NCI-H2081 treated with DMSO at 0.1 percent for 48 hours (cell line): Measurements from ENCODE around the gene RMND5A.
A peak's percentile ranks its signal among the peaks of the same experiment; 100 is the strongest.
"Not testable (repeated sequence)": the region's sequence is repeated elsewhere in the genome, so short reads cannot be mapped to it uniquely, and the experiment has no call there.

Experiments used
- DNase-seq: peaks from one replicate; lab custom pipeline; 2025; lab: John Stamatoyannopoulos, UW

The RMND5A gene, protein sequence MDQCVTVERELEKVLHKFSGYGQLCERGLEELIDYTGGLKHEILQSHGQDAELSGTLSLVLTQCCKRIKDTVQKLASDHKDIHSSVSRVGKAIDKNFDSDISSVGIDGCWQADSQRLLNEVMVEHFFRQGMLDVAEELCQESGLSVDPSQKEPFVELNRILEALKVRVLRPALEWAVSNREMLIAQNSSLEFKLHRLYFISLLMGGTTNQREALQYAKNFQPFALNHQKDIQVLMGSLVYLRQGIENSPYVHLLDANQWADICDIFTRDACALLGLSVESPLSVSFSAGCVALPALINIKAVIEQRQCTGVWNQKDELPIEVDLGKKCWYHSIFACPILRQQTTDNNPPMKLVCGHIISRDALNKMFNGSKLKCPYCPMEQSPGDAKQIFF

DNA sequence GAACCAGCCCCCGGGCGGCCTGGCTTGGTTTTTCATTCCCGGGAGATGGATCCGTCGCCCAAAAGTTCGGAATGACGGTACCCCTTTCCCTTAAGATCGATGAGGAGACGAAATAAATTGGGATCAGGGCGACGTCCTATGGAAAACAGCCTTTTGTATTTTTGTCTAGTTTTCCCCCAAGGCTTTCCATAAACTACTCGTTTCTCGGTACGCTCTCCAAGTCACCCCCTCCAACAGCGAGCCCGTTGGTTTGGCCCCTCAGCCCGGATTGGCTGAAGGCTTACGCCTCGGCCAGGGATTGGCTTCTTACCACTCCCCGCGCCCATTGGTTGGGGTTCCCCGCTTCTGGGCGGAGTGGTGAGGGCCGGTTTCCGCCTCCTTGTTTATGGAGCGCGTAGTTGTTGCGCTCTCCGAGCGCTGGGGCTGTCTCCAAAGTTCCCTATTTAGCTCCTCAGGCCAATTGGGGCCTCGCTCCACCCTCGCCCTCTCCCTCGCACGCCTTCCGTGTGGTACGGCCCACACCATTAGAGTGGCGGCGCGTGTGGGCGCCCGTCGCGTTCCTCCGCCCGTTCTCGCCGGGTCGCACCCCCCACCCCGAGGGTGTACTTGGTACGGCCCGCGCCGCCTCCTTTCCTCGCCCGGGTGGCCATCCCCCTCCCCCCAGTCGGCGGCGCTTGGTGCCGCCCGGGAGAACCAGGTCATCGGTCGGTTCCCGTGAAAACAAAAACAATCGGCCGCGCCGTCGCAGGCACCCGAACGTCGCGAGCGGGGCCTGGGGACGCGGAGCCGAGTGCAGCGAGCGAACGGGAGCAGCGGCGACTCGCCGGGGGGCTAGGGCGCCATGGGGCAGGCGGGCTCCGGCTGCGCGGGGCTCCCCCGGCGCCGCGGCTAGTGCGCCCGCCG is at the start of gene RMND5A:
RMND5A (plus strand) TSS at position 655 of the 903 bp plus-strand sequence. CDS start 377 bp downstream, outside the sequence.
- not testable (repeated sequence) for DNase-seq

GRCh38 chr2:86671337-86671981 is 48.6 kb upstream of the RMND5A start:
- no peak for DNase-seq

DNA sequence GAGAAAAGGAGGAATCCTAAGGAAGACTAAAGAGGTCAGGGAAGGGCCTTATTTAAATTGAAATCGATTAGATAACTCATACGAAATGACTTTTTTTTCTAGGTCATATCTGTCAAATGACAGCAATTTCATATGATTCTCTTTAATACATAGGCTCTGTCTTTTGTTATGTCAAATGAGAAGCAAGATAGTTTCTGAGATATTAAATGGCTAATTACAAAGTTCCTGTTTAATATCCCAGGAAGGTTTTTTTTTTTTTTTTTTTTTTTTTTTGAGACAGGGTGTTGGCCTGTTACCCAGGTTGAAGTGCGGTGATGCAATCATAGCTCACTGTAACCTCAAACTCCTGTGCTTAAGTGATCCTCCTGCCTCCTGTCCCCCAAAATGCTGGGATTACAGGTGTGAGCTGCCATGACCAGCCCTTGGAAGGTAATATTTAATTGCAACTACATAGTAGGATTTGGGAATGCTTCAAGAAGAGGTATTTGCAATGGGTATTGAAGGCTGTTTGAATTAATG is 48.0 kb upstream of the RMND5A start:
- no peak for DNase-seq

DNA sequence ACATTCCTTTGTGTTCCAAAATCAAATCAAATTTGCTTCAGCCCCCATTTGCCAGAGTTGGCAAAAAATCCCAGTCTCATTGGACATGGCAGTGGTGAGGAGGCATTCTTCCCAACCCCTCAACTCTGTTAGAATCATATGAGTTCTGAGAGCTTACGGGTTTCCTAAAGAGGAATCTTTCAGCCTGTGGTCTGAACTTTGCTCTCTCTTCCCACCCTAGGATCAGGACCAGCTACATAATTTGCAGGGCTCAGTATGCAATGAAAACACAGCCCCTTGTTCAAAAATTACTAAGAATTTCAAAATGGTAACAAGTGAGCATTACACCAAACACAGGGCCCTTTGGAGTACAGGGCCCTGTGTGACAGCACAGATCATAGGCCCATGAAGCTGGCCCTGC is 47.1 kb upstream of the RMND5A start:
- no peak for DNase-seq

GRCh38 chr2:86673986-86674670 is 46.0 kb upstream of the RMND5A start:
- DNase-seq, result no peak

- DNase-seq, result no peak
Observed at GRCh38 chr2:86675104-86675503, 45.0 kb upstream of the RMND5A start.

- no peak for DNase-seq
Observed at GRCh38 chr2:86675511-86676015, 44.5 kb upstream of the RMND5A start.

GRCh38 chr2:86677816-86678215 is 42.3 kb upstream of the RMND5A start:
- no peak for DNase-seq

GRCh38 chr2:86679036-86679435 is 41.1 kb upstream of the RMND5A start:
- DNase-seq, result no peak

- DNase-seq, result no peak
Observed at GRCh38 chr2:86685351-86685750, 34.7 kb upstream of the RMND5A start.

DNA sequence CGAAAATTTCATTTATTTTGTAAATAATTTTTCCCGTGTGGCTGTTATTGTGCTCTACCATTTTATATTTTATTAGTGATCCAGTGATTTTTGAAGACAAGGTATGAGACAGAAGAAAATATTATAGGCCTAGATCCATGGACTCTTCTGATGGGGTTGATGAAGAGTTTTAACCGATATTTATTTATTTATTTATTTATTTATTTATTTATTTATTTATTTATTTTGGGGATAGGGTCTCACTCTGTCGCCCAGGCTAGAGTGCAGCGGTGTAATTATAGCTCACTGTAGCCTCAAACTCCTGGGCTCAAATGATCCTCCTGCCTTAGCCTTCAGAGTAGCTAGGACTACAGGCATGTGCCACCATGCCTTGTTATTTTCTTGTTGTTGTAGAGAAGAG is 33.6 kb upstream of the RMND5A start:
- DNase-seq, result no peak

GRCh38 chr2:86686905-86687304 is 33.2 kb upstream of the RMND5A start:
- no peak for DNase-seq

DNA sequence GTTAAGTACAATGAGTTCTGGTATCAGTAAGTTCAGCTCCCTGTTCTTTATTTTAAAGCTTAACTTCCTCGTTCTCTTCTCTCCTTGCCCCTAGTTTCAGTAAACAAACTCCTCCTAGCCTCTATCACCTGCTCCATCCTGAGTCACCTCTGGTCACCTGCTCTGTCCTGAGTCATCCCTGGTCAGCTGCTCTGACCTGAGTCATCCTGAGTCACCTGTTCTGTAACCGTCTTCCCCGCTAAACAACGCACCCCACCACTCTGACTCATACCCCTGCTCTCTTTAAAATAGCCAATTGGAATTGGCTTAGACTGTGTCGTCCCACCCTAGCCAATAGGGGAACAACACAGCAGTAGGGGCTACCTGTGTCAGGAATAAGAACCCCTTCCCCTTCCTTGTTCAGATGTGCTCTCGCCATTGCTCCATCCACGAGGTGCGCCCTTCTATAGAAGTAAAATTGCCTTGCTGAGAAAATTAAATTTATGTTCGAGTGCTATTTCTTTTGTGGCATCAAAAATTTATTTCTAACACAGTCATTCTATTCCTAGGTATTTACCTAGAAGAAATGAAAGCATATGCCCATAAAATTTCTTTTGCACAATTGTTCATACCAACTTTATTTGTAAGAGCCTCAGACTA is 24.9 kb upstream of the RMND5A start:
- no peak for DNase-seq

DNA sequence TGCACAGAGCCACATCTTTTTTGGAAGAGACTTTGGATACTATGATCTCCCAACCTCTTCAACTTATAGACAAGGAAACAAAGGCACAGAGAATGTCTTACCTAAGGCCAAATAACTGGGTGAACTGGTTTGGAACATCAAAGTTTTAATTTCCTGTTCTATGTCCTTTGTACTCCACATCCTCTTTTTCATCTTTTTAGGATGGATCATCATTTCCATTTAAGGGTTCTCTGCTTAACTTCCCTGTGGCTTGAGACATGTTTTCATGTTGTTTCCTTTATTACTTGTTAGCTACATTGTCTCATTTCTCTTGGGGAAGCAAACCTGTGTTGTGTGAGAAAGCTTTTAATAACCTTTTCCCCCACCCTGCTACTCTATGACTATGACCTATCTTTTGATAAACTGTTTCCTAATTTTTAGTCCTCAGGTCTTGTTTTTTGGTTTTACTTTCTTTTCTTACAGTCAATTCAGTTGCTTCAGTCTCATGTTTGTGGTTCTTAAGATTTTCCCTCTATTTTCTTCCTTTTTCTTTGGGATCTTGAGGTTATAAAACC is 22.5 kb upstream of the RMND5A start:
- no peak for DNase-seq

- DNase-seq, result no peak
Observed at GRCh38 chr2:86700690-86701089, 19.4 kb upstream of the RMND5A start.

DNA sequence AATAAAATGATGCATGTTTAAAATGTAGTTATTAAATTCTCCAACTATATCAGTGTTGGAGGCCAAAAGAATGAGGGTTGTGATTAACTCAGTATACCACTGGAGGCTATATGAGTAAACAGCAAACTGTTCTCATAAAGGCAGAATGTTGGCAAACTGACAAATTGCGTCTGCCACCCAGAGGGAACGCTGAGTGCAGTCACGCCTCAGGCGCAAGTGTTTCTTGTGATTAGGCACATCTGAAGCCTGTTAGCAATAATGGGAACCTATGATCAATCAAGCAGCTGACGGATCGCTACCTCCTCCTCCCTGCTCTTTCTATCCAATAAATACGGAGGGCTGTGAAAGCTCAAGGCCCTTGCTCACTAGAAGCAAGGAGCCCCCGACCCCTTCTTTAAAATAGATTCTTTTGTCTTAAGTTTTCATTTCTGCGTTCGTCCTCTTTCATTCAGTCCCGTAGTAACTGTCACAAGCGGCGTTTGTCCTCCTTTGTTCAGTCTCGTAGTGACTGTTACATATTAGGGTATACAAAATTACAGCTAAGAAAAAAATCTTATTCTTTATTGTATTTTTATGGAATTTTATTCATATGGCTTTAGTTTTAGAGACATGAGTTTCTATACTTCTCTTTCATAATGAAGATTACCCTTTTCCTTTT is 16.3 kb upstream of the RMND5A start:
- peak; percentile 65 for DNase-seq

GRCh38 chr2:86704459-86704971 is 15.6 kb upstream of the RMND5A start:
- DNase-seq, result no peak

DNA sequence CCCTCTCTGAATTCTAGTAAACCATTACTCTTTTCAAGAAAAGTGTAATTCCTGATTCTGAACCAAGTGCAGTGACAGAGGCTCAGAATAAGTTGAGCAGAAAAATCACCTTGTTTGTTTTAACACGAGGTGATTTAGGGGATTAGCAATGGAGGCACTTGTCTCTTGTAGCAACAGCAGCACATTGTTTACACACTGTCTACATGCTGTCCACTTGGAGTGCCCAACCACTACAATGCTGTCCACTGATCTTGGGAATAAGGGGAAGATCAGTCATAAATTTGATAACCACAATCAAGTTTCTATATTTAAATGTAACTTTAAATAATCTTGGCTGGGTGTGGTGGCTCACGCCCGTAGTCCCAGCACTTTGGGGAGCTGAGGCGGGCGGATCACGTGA is 13.9 kb upstream of the RMND5A start:
- DNase-seq, result no peak

DNA sequence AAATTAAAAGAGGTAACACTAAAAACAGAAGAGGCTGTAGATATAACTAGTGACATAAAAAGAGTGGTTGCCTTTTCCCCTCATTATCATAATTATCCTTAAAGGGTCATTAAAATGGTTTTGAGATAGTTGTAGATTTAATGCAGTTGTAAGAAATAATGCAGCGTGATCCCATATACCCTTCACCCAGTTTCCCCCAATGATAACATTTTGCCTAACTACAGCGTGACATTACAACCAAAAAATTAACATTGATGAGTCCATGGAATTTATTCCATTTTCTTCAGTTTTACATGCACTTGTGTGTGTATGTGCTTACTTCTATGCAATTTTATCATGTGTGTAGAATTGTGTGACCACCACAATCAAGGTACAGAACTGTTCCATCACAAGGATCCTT is 13.2 kb upstream of the RMND5A start:
- DNase-seq, result no peak

DNA sequence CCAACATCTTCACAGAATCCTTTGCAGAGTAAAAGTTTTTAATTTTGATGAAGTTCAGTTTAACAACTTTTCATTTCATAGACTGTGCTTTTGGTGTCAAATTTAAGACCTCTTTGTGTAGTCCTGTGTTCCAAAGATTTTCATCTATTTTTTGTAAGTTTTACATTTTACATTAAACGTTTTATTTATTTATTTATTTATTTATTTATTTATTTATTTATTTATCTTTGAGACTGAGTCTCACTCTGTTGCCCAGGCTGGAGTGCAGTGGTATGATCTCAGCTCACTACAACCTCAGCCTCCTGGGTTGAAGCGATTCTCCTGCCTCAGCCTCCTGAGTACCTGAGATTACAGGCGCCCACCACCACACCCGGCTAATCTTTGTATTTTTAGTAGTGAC is 12.0 kb upstream of the RMND5A start:
- not testable (repeated sequence) for DNase-seq
